VCaP (cell line): Measurements from ENCODE around the gene PTPRJ.

Experiments
- H3K27ac ChIP-seq: fragments of 450-650 bp; 2 replicates; pipeline ENCODE4 v1.5.1; 2017
- CTCF ChIP-seq: fragments of 450-650 bp; conservative IDR thresholded peaks from 2 replicates; pipeline ENCODE4 v1.5.1; 2017; ENCODE audit warnings: mild to moderate bottlenecking, moderate library complexity

The PTPRJ gene

GRCh38 chr11:48000432-48000831 lies 20.1 kb downstream of the PTPRJ start:
- peak overlapping the region; percentile 83 for H3K27ac ChIP-seq
- TF ChIP-seq CTCF: no peak

DNA sequence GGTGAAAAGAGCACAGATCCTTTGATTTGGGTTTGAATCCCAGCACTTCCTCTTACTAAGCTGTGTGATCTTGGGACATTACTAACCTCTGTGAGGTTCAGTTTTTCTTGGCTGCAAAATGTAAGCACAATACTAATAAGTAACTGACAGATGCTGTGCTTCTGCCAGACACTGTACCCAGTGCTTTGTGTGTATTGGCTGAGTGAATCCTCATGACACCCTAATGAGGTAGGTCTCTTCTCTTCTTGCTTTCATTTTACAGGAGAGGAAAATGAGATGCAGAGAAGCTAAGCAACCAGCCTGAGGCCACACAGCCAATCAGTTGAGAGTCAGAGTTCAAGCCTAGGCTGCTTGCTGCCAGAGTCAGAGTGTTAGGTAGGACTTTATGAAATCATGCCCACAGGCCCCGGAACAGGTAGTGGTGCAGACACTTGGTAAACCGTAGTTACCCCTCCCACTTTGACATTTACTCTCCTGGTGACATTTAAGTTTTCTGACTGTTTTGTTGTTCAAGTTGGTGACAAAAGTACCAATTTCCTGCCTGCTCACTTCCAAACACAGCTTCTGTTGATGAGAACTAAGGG lies 21.2 kb downstream of the PTPRJ start:
- no peak for TF ChIP-seq CTCF
- H3K27ac ChIP-seq: peak overlapping the region; percentile 83

GRCh38 chr11:48002561-48002960 lies 22.2 kb downstream of the PTPRJ start:
- H3K27ac ChIP-seq: peak overlapping the region; percentile 83
- TF ChIP-seq CTCF: no peak

GRCh38 chr11:48003926-48004325 lies 23.6 kb downstream of the PTPRJ start:
- no peak for TF ChIP-seq CTCF
- H3K27ac ChIP-seq: no peak overlapping the region

- no peak for TF ChIP-seq CTCF
- peak overlapping the region; percentile 8; the same call in 1 of the 2 replicates for H3K27ac ChIP-seq
Measured at GRCh38 chr11:48004456-48004855, 24.1 kb downstream of the PTPRJ start.

GRCh38 chr11:48005136-48005535 lies 24.8 kb downstream of the PTPRJ start:
- TF ChIP-seq CTCF: no peak
- H3K27ac ChIP-seq: peak overlapping the region; percentile 8; the same call in 1 of the 2 replicates

GRCh38 chr11:48005831-48006270 lies 25.5 kb downstream of the PTPRJ start:
- peak overlapping the region; percentile 7; the same call in 1 of the 2 replicates for H3K27ac ChIP-seq

More at GRCh38 chr11:48005831-48006270, 25.5 kb downstream of the PTPRJ start:
- no peak for TF ChIP-seq CTCF
